GM18867 (cell line): Measurements from ENCODE around the gene ARHGAP11A.

Experiments used
- ATAC-seq: cut with Tn5 transposase; IDR thresholded peaks from one replicate; pipeline ENCODE4 v1.9.1; 2021; ENCODE audit warnings: mild to moderate bottlenecking, moderate library complexity; ENCODE audit not compliant: unreplicated experiment

ARHGAP11A gene

DNA sequence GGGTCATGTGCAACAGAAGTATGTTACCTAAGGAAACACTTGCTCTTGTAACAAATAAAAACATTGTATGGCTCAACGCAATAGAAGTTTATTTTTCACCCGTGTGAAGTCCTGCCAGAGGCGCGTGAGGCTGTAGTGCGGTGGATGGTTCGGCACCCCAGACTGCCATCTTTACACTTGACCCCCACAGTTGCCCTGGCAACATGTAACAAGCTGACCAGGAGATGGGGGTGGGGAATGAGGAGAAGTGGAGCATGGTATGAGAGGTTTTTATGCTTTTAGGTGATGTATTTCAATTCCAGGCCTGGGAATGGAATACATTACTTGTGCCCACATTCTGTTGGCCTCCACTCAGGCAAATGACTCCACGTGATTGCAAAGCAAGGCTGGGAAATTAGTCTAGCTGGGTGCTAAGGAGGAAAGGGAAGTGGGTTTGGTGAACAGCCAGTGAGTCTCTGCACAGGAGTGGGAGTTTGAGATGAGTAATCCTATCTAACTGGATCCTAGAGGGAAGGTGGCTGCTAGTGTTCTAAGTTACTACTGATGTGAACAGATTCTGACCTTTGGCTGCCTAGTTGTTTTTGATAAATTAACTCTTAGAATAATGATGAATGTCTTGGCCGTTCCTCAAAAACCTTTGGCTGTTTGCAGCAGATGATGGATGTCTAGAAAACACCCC is 68.7 kb downstream of the ARHGAP11A start:
- ATAC-seq, result no peak

DNA sequence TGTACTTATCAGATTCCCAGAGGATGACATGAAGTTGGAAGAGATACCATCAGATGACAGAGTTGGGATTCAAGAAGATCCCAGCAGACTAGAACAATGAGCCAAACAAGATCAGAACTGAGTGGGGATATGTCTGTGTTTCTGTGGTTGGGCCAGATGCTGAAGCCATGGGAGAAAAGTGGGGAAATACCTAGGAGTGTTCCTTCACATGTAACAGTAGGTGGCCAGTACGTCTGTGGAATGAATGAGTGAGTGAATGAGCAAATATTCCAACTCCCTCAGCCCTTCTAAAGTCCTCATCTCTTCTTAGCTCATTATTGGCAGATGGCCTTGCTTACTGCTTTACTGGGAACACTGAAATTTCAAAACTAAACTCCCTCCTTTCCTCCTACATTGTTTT is 70.3 kb downstream of the ARHGAP11A start:
- no peak for ATAC-seq

DNA sequence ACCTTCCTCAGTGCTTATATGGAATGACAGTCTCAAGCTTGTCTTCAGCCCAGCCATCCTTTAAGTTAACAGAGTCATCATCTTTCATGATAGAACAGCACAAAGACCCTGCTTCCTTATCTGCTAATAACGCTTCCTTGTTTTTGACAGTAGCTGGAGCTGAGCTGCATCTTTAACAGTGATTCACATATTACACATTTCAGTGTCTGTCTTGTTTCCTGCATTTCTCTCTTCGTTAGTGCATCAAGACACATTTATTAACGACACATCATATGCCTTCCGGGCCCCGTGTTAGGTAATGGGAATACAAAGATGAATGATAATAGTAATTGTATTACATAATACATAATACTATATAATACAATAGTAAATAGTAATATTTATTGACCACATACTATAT is 72.3 kb downstream of the ARHGAP11A start:
- no peak for ATAC-seq

DNA sequence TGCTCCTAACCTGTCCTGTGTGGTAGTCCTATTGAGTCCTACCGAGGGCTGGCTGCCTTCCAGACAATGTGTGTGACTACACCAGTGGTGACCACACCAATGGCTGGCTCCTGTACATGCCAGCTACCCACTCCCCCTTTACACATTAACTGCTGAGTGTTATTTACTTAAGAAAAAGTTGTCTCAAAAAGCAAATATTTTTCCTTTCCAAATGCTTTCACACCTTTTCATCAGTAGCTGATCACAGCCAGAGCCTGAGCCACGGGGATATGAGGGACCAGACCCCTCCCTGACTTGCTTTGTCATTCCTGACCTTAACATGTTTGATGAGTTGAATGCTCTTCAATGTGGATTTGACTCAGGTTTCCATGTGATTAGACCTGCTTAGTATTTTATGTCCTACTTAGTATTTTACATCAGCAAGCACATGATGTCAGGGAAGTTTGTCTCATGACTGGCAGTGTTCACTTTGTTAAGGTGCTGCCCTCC is 72.9 kb downstream of the ARHGAP11A start:
- no peak for ATAC-seq
